ENCODE measurements around the gene CFAP157. TPM values are rescaled to one million over a fixed set of nuclear protein-coding genes. Genes with fewer than 3 reads are reported as not detected.

Gene CFAP157
- 0.41 TPM for polyA plus RNA-seq (2013, experiment 1 of 4)
- polyA plus RNA-seq (2013, experiment 2 of 4) = 0.27 TPM
- 0.43 TPM for polyA plus RNA-seq (2013, experiment 3 of 4)
- 0.08 TPM for polyA plus RNA-seq (2013, experiment 4 of 4)

DNA sequence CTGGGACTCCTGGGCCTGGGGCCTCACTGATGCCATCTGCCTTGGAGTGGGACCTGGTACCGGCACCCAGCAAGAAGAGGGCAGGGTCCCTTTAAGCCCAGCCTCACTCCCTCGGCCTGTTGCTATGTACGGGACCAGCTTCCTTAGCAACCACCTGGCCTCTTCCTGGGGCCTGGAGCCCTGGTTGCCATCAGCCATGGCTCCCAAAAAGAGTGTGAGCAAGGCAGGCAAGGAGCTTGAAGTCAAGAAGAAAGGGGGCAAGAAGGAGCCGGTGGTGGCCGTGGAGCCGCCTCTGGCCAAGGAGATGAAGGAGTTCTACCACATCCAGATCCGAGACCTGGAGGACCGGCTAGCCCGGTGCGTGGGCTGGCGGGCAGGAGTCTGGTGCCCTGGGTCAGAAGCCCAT, at the start of gene CFAP157:
Gene CFAP157, plus strand, starts transcription at position 153 of the 406 bp plus-strand sequence. Its CDS starts 44 bp downstream, at position 197.
- H3K36me3 ChIP-seq (ENCODE audit: control insufficient read depth, insufficient read depth, low read length) = no peaks in the 10 kb centered on the region
- H3K27me3 ChIP-seq (ENCODE audit: control insufficient read depth, insufficient read depth, low read length, poor library complexity, severe bottlenecking) = no peaks in the 10 kb centered on the region
- peaks cover 14% of the 10 kb centered on the region for H3K4me1 ChIP-seq (ENCODE audit: control insufficient read depth, insufficient read depth, low read length)
- H3K9me3 ChIP-seq (ENCODE audit: control insufficient read depth, low read length) = no peaks in the 10 kb centered on the region
- no peak within 1 kb of the TSS for H3K4me3 ChIP-seq (ENCODE audit: insufficient read depth, low read depth, low read length)
- no peak within 1 kb of the TSS for H3K27ac ChIP-seq (ENCODE audit: insufficient read depth, low read depth, low read length, poor library complexity, severe bottlenecking)
- 80 to 81% methylated on average over 11 of the region's 11 CpGs for WGBS, 2 experiments

DNA sequence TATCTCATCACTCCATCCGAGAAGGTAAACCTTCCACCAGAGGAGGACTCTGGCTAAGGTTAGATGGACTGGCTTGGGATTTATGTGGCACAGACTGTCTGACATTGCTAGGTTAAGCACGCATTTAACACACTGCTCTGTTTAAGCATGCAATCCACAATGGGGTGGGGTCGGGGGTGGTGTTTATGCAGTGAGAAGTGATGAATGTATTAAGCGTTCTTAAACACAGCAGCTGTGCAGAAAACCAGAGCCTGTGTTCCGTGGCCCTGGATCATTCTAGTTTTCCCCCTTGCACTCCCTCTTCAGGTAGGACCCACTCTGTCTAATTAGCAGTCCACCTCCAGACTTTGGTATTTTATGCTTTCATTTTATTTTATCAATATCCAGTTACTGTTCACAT, 48.4 kb upstream of the CFAP157 start:
- no peaks in the 10 kb centered on the region for H3K9me3 ChIP-seq (ENCODE audit: control insufficient read depth, low read length)
- H3K27ac ChIP-seq (ENCODE audit: insufficient read depth, low read depth, low read length, poor library complexity, severe bottlenecking) = no peak overlapping the region
- no peaks in the 10 kb centered on the region for H3K27me3 ChIP-seq (ENCODE audit: control insufficient read depth, insufficient read depth, low read length, poor library complexity, severe bottlenecking)
- no peaks in the 10 kb centered on the region for H3K4me1 ChIP-seq (ENCODE audit: control insufficient read depth, insufficient read depth, low read length)
- 94% methylated on average over 5 of the region's 5 CpGs for WGBS, 2 experiments
- no peaks in the 10 kb centered on the region for H3K36me3 ChIP-seq (ENCODE audit: control insufficient read depth, insufficient read depth, low read length)
- no peak overlapping the region for H3K4me3 ChIP-seq (ENCODE audit: insufficient read depth, low read depth, low read length)

DNA sequence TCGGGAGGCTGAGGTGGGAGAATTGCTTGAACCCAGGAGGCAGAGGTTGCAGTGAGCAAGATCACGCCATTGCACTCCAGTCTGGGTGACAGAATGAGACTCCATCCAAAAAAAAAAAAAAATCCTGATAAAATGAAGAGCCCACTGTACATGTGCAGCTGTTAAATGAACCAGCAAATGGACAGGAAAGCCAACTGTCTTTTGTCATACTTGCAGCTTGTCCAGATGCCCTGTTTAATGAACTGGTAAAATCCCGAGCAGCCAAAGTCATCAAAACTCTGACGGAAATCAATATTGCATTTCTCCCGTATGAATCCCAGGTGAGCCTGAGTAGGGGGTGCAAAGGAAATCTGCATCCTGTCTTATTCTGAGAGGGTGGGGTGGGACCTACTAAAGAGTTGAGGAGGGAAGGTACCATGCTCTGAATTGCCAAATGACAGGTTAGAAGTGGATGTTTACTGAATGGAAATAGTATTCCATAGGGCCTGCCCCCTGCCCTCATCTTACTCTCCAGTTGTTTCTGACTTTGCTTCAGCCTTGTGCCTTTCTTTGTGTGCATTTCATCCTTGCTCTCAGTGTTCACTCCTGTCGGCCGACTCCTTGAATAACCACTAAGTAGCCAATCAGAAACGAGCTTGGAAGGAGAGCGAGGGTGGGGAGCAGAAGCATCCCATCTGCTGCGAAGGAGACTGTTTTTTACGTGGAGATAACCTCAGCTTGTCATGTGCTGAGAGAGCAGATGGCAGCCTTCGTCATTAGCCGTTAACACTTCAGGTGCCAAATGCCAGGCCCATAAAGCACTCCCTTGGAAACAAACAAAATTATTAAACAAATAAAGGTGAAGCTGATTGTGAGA, 45.7 kb upstream of the CFAP157 start:
- 69 to 73% methylated on average over 13 of the region's 13 CpGs for WGBS, 2 experiments
- Histone ChIP-seq H3K9me3 (ENCODE audit: control insufficient read depth, low read length) (no peaks in the 10 kb centered on the region), H3K27me3 (ENCODE audit: control insufficient read depth, insufficient read depth, low read length, poor library complexity, severe bottlenecking) (no peaks in the 10 kb centered on the region), H3K36me3 (ENCODE audit: control insufficient read depth, insufficient read depth, low read length) (no peaks in the 10 kb centered on the region), H3K4me1 (ENCODE audit: control insufficient read depth, insufficient read depth, low read length) (no peaks in the 10 kb centered on the region), H3K27ac (ENCODE audit: insufficient read depth, low read depth, low read length, poor library complexity, severe bottlenecking) (peak overlapping the region; percentile 38), H3K4me3 (ENCODE audit: insufficient read depth, low read depth, low read length) (no peak overlapping the region)

DNA sequence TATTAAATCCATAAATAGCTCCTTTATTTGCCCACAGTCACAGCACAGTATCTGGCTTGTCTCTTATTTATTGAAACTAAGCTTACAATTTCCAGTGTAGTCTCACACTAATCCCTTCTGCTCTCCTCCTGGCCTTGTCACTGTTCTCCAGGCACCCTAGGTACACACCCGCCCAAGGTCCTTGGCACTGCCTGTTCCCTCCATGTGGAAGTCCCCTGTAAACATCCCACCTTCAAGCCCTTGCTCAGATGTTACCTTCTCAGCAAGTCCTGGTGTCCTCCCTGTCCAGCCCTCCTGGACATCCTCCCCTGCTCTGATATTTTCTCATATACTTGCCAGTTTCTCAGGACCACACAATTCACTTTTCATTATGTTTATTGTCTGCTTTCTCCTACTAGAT, 44.2 kb upstream of the CFAP157 start:
- Histone ChIP-seq H3K36me3 (ENCODE audit: control insufficient read depth, insufficient read depth, low read length) (no peaks in the 10 kb centered on the region), H3K27me3 (ENCODE audit: control insufficient read depth, insufficient read depth, low read length, poor library complexity, severe bottlenecking) (no peaks in the 10 kb centered on the region), H3K4me1 (ENCODE audit: control insufficient read depth, insufficient read depth, low read length) (no peaks in the 10 kb centered on the region), H3K4me3 (ENCODE audit: insufficient read depth, low read depth, low read length) (no peak overlapping the region), H3K27ac (ENCODE audit: insufficient read depth, low read depth, low read length, poor library complexity, severe bottlenecking) (no peak overlapping the region), H3K9me3 (ENCODE audit: control insufficient read depth, low read length) (no peaks in the 10 kb centered on the region)
- WGBS, 2 experiments = 82 to 93% methylated on average over 1 of the region's 1 CpG

DNA sequence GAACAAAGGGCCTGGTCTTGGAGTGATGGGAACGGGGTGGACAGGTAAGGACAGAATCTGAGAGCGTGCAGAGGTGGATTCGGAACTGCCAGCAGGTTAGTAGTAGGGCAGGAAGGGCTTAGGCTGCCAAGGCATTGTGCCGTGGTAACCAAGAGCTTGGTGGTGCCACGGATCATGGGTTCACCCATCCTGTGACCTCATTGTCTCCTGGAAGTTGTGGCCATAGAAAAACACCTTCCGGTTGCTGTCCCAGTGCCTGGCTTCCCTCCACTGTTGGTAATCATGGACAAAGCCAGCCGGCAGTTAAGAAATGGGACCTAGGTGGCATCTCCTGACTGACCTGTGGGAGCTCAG, 42.5 kb upstream of the CFAP157 start:
- WGBS, 2 experiments = 95 to 97% methylated on average over 7 of the region's 7 CpGs
- H3K9me3 ChIP-seq (ENCODE audit: control insufficient read depth, low read length) = no peaks in the 10 kb centered on the region
- no peaks in the 10 kb centered on the region for H3K36me3 ChIP-seq (ENCODE audit: control insufficient read depth, insufficient read depth, low read length)
- H3K4me1 ChIP-seq (ENCODE audit: control insufficient read depth, insufficient read depth, low read length) = no peaks in the 10 kb centered on the region
- H3K4me3 ChIP-seq (ENCODE audit: insufficient read depth, low read depth, low read length) = no peak overlapping the region
- no peak overlapping the region for H3K27ac ChIP-seq (ENCODE audit: insufficient read depth, low read depth, low read length, poor library complexity, severe bottlenecking)
- no peaks in the 10 kb centered on the region for H3K27me3 ChIP-seq (ENCODE audit: control insufficient read depth, insufficient read depth, low read length, poor library complexity, severe bottlenecking)

DNA sequence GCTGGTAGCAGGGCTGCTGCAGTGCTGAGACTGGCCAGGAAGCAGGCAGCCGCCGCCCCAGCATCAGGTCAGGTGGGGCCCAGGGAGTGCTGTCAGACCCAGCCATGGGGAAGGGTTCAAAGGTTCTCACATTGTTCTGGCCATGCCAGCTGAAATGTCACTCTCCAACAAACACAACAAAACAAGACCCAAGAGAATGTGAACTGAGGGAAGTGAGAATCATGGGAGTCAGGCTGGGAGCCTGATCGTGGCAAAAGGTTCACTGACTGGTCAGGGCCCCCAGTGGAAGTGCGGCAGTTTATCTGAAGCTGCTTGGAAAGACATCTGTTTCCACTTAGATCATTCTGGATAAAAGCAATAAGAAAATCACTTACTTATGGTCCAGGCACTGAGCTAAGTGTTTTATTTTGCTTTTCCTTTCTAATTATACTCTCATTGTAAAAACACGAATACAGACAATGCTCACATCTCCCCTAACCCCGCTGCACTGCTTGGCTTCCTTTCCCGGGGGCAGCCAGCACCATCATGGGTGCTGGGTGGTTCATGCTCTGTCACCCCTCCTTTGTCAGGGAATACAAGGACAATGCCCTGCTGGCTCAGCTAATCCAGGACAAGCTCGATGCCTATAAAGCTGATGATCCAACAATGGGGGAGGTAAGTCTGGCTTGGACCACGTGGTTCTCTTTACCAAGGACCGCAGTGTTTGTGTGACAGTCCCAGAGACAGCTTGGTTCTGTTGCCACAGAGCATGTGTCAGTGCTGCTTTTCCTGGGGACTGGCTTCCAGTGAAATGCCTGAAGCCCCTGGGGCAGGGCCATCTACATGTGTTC, 41.9 kb upstream of the CFAP157 start:
- Histone ChIP-seq H3K4me1 (ENCODE audit: control insufficient read depth, insufficient read depth, low read length) (no peaks in the 10 kb centered on the region), H3K27ac (ENCODE audit: insufficient read depth, low read depth, low read length, poor library complexity, severe bottlenecking) (no peak overlapping the region), H3K27me3 (ENCODE audit: control insufficient read depth, insufficient read depth, low read length, poor library complexity, severe bottlenecking) (no peaks in the 10 kb centered on the region), H3K9me3 (ENCODE audit: control insufficient read depth, low read length) (no peaks in the 10 kb centered on the region), H3K4me3 (ENCODE audit: insufficient read depth, low read depth, low read length) (no peak overlapping the region), H3K36me3 (ENCODE audit: control insufficient read depth, insufficient read depth, low read length) (no peaks in the 10 kb centered on the region)
- 85% methylated on average over 10 of the region's 10 CpGs for WGBS, 2 experiments

DNA sequence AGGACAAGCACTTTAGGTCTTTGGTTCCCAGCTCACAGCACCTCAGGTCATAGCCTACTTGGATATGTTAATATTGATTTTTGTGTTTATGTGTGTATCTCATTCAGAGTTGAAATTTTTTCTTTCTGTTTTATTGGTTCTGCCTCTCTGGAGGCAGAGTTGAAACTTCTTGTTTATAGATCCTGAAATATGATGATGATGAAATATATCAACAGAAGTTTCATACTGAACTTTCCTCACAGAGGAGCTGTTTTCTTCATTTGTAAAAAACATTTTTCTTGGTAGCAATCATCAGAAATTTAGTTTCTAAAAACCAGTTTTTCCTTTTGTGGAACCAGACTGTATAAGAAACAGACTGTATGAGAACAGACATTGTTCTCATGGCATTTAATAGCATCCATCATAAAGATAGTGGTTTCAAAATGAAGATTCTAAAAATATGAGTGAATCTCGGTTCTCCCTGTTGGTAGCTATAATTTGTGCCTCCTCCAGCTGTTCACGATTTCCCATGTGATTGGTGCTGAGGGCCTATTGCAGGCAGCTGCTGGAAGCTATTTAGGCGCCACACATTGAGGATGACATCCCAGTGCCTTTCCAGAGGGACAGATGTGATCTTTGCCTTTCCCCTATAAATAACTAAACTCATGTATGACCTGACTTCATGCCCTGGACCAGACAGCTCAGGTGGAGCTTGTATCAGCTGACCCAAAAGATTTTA, 39.5 kb upstream of the CFAP157 start:
- WGBS, 2 experiments = 90% methylated on average over 3 of the region's 3 CpGs
- no peaks in the 10 kb centered on the region for H3K9me3 ChIP-seq (ENCODE audit: control insufficient read depth, low read length)
- H3K27me3 ChIP-seq (ENCODE audit: control insufficient read depth, insufficient read depth, low read length, poor library complexity, severe bottlenecking) = no peaks in the 10 kb centered on the region
- peaks cover 13% of the 10 kb centered on the region for H3K36me3 ChIP-seq (ENCODE audit: control insufficient read depth, insufficient read depth, low read length)
- no peak overlapping the region for H3K27ac ChIP-seq (ENCODE audit: insufficient read depth, low read depth, low read length, poor library complexity, severe bottlenecking)
- H3K4me3 ChIP-seq (ENCODE audit: insufficient read depth, low read depth, low read length) = no peak overlapping the region
- no peaks in the 10 kb centered on the region for H3K4me1 ChIP-seq (ENCODE audit: control insufficient read depth, insufficient read depth, low read length)

DNA sequence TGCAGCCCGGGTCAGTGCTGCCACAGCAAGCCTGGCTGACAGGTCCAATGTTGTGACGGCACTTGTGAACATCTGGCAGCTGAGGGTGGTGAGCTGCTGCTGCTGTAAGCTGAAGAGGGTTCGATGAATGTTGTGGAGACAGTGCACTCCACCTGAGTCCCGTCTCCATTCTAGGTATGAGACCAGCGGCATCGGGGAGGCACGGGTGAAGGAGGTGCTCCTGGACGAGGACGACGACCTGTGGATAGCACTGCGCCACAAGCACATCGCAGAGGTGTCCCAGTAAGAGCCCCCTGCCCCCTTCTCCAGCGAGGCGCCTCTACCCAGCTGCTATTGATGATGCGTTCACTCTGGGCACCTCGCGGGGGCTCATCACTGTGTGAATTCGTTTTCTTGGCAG, 38.9 kb upstream of the CFAP157 start:
- H3K9me3 ChIP-seq (ENCODE audit: control insufficient read depth, low read length) = no peaks in the 10 kb centered on the region
- H3K4me3 ChIP-seq (ENCODE audit: insufficient read depth, low read depth, low read length) = no peak overlapping the region
- no peaks in the 10 kb centered on the region for H3K27me3 ChIP-seq (ENCODE audit: control insufficient read depth, insufficient read depth, low read length, poor library complexity, severe bottlenecking)
- 96% methylated on average over 18 of the region's 18 CpGs for WGBS, 2 experiments
- H3K27ac ChIP-seq (ENCODE audit: insufficient read depth, low read depth, low read length, poor library complexity, severe bottlenecking) = no peak overlapping the region
- no peaks in the 10 kb centered on the region for H3K4me1 ChIP-seq (ENCODE audit: control insufficient read depth, insufficient read depth, low read length)
- peaks cover 13% of the 10 kb centered on the region for H3K36me3 ChIP-seq (ENCODE audit: control insufficient read depth, insufficient read depth, low read length)

DNA sequence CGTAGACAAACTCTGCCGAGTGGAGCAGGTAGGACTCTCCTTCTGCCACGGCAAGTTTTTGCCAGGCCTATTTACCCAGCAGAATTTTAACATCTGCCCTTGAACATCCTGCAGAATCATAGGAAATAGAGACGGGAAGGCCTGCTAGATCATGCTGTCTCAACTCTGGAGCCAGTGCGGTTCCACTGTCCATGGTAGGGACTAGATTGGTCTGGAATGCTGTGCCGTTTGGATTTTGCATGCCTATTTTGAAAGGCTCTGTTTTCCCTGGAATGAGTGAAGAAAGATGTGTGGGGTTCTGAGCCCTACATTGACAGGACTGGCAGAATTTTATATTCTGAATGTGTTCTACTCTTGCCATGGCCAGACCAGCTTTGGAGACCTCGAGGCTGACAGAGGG, 33.6 kb upstream of the CFAP157 start:
- 93 to 95% methylated on average over 7 of the region's 7 CpGs for WGBS, 2 experiments
- Histone ChIP-seq H3K4me1 (ENCODE audit: control insufficient read depth, insufficient read depth, low read length) (no peaks in the 10 kb centered on the region), H3K27me3 (ENCODE audit: control insufficient read depth, insufficient read depth, low read length, poor library complexity, severe bottlenecking) (no peaks in the 10 kb centered on the region), H3K27ac (ENCODE audit: insufficient read depth, low read depth, low read length, poor library complexity, severe bottlenecking) (no peak overlapping the region), H3K4me3 (ENCODE audit: insufficient read depth, low read depth, low read length) (no peak overlapping the region), H3K9me3 (ENCODE audit: control insufficient read depth, low read length) (no peaks in the 10 kb centered on the region), H3K36me3 (ENCODE audit: control insufficient read depth, insufficient read depth, low read length) (peaks cover 20% of the 10 kb centered on the region)

DNA sequence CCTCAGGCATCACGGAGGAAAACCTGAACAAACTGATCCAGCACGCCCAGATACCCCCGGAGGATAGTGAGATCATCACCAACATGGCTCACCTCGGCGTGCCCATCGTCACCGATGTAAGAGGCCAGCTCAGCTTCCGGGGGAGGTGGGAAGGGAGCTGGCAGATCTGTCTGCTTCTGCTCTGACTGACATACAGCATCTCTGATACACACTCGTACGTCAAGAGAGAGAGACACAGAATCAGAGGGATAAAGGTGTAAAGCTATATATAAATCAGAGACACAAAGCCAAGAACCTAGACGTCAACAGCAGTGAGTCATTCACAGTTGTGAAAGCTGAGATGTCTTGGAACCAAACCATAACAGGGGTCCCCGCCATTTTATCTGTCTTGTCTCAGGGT, 30.1 kb upstream of the CFAP157 start:
- Histone ChIP-seq H3K9me3 (ENCODE audit: control insufficient read depth, low read length) (no peaks in the 10 kb centered on the region), H3K4me3 (ENCODE audit: insufficient read depth, low read depth, low read length) (no peak overlapping the region), H3K27me3 (ENCODE audit: control insufficient read depth, insufficient read depth, low read length, poor library complexity, severe bottlenecking) (no peaks in the 10 kb centered on the region), H3K36me3 (ENCODE audit: control insufficient read depth, insufficient read depth, low read length) (peaks cover 13% of the 10 kb centered on the region), H3K27ac (ENCODE audit: insufficient read depth, low read depth, low read length, poor library complexity, severe bottlenecking) (no peak overlapping the region), H3K4me1 (ENCODE audit: control insufficient read depth, insufficient read depth, low read length) (no peaks in the 10 kb centered on the region)
- 95 to 96% methylated on average over 12 of the region's 12 CpGs for WGBS, 2 experiments
